HepG2 (cell line): ENCODE data around the gene BAIAP3. TPM values are rescaled to one million over a fixed set of nuclear protein-coding genes. Genes with fewer than 3 reads are reported as not detected.

Experiments
- DNMT3B ChIP-seq: conservative IDR thresholded peaks from 2 replicates; pipeline ENCODE4 v1.6.1; 2016; ENCODE audit warnings: missing biosample characterization, control low read depth
- HIVEP1 ChIP-seq: sonication (generic); formaldehyde crosslinking; IDR thresholded peaks from 2 replicates; pipeline ENCODE4 v1.4.0; 2020; ENCODE audit warnings: mild to moderate bottlenecking, missing genetic modification reagents
- HNRNPK ChIP-seq: fragments of 200-400 bp; formaldehyde crosslinking; IDR thresholded peaks from 2 replicates; pipeline ENCODE4 v1.6.1; 2018; ENCODE audit warnings: low read length, low read depth, moderate library complexity, mild to moderate bottlenecking; ENCODE audit not compliant: poor library complexity, severe bottlenecking
- HNRNPL ChIP-seq: fragments of 200-400 bp; formaldehyde crosslinking; IDR thresholded peaks from 2 replicates; pipeline ENCODE4 v1.6.1; 2017; ENCODE audit warnings: mild to moderate bottlenecking, low read depth, low read length
- ISX ChIP-seq: sonication (generic); formaldehyde crosslinking; conservative IDR thresholded peaks from 2 replicates; pipeline ENCODE4 v1.5.0; 2020; ENCODE audit warnings: missing genetic modification reagents
- JUND ChIP-seq: sonication (generic); formaldehyde crosslinking; IDR thresholded peaks from 2 replicates; pipeline ENCODE4 v1.8.0; 2022; ENCODE audit warnings: mild to moderate bottlenecking, missing genetic modification reagents
- MED1 ChIP-seq: sonication (generic); formaldehyde crosslinking; IDR thresholded peaks from 2 replicates; pipeline ENCODE4 v1.4.0; 2020; ENCODE audit warnings: missing genetic modification reagents
- PLRG1 ChIP-seq: fragments of 450-650 bp; conservative IDR thresholded peaks from 2 replicates; pipeline ENCODE4 v1.6.1; 2016
- TCF7 ChIP-seq: sonication (generic); IDR thresholded peaks from 2 replicates; pipeline ENCODE4 v1.6.1; 2016; ENCODE audit warnings: antibody characterized with exemption, low read depth
- ZBTB21 ChIP-seq: sonication (generic); formaldehyde crosslinking; IDR thresholded peaks from 2 replicates; pipeline ENCODE4 v1.4.0; 2020; ENCODE audit warnings: missing genetic modification reagents
- ZBTB38 ChIP-seq: sonication (generic); formaldehyde crosslinking; IDR thresholded peaks from 2 replicates; pipeline ENCODE4 v1.5.1; 2020; ENCODE audit warnings: mild to moderate bottlenecking, missing genetic modification reagents
- ZNF282 ChIP-seq: fragments of 450-650 bp; IDR thresholded peaks from 2 replicates; pipeline ENCODE4 v1.6.1; 2018; ENCODE audit not compliant: partially characterized antibody
- ZNF3 ChIP-seq: IDR thresholded peaks from 2 replicates; pipeline ENCODE4 v1.7.0; 2017; ENCODE audit warnings: inconsistent platforms
- ZNF33B ChIP-seq: sonication (generic); formaldehyde crosslinking; IDR thresholded peaks from 2 replicates; pipeline ENCODE4 v1.5.1; 2020; ENCODE audit warnings: mild to moderate bottlenecking, missing genetic modification reagents
- ZNF720 ChIP-seq: sonication (generic); formaldehyde crosslinking; IDR thresholded peaks from 2 replicates; pipeline ENCODE4 v1.4.0; 2020; ENCODE audit warnings: missing genetic modification reagents
- ZNF766 ChIP-seq: sonication (generic); formaldehyde crosslinking; IDR thresholded peaks from 2 replicates; pipeline ENCODE4 v1.5.0; 2020; ENCODE audit warnings: missing genetic modification reagents, borderline replicate concordance
- polyA plus RNA-seq, 8 experiments: library from polyadenylated mRNA; depleted of rRNA in 3 of 8; stranded (reverse) in 7 of 8; unstranded in 1 of 8; fragments of >200 nt; fragmentation: Illumina TruSeq in 4 of 8; extraction: Trizol in 4 of 8; gene quantifications; 2 replicates each; pipeline versions ENCODE4 v1.2.1 to v1.2.3, GENCODE V29; 2011 to 2016; ENCODE audit warnings: low read depth in 4 of 8, missing spikeins in 1 of 8, mixed read lengths in 1 of 8; ENCODE audit not compliant: insufficient read depth in 1 of 8
- total RNA-seq, 5 experiments: library from RNA; depleted of rRNA; stranded (reverse); fragments of >200 nt; fragmentation: Illumina TruSeq; extraction: Trizol; gene quantifications; 2 replicates each; pipeline ENCODE4 v1.2.3, GENCODE V29; 2016; ENCODE audit warnings: low read depth in 1 of 5
- TF ChIP-seq, protein P1 (sequence below), 2 experiments: sonication (generic) in 1 of 2; formaldehyde crosslinking in 1 of 2; IDR thresholded peaks; 2 replicates each; pipeline versions ENCODE4 v1.6.1 to v1.9.0; 2014 to 2022; ENCODE audit warnings: antibody characterized with exemption in 1 of 2, borderline replicate concordance in 1 of 2, inconsistent platforms in 1 of 2, low read depth in 1 of 2, missing genetic modification reagents in 1 of 2
- TF ChIP-seq, protein P2 (sequence below): sonication (generic); formaldehyde crosslinking; IDR thresholded peaks from 2 replicates; pipeline ENCODE4 v1.5.0; 2020; ENCODE audit warnings: missing genetic modification reagents
- TF ChIP-seq, protein P3 (sequence below): IDR thresholded peaks from 2 replicates; pipeline ENCODE4 v1.6.1; 2012; ENCODE audit warnings: low read length, improper control_type of control experiment

The BAIAP3 gene
- total and polyA plus RNA-seq, 2 of the 13 experiments (the other 11 are each of a cell fraction or from before 2014, with no cell fraction given), result 3.2 to 5.7 TPM

- TF ChIP-seq, protein P1, sequence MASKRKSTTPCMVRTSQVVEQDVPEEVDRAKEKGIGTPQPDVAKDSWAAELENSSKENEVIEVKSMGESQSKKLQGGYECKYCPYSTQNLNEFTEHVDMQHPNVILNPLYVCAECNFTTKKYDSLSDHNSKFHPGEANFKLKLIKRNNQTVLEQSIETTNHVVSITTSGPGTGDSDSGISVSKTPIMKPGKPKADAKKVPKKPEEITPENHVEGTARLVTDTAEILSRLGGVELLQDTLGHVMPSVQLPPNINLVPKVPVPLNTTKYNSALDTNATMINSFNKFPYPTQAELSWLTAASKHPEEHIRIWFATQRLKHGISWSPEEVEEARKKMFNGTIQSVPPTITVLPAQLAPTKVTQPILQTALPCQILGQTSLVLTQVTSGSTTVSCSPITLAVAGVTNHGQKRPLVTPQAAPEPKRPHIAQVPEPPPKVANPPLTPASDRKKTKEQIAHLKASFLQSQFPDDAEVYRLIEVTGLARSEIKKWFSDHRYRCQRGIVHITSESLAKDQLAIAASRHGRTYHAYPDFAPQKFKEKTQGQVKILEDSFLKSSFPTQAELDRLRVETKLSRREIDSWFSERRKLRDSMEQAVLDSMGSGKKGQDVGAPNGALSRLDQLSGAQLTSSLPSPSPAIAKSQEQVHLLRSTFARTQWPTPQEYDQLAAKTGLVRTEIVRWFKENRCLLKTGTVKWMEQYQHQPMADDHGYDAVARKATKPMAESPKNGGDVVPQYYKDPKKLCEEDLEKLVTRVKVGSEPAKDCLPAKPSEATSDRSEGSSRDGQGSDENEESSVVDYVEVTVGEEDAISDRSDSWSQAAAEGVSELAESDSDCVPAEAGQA (IDR thresholded peaks at IDR 0.05; ENCODE audit: low read depth), result no peak
- TF ChIP-seq, protein P1 (CRISPR knock-in tag; IDR thresholded peaks at IDR 0.05; ENCODE audit: borderline replicate concordance), result no peak
- TF ChIP-seq ZNF33B (CRISPR knock-in tag) (no peak), JUND (CRISPR knock-in tag) (no peak), TCF7 (no peak), DNMT3B (no peak), HNRNPL (0 out of 2 replicates have a peak, but pooled peaks have one; percentile 21), ZNF766 (no peak), ZNF3 (CRISPR knock-in tag) (no peak), HNRNPK (no peak), ZBTB21 (CRISPR knock-in tag) (no peak), MED1 (CRISPR knock-in tag) (no peak), ISX (CRISPR knock-in tag) (no peak), ZBTB38 (CRISPR knock-in tag) (no peak), PLRG1 (no peak), HIVEP1 (no peak), ZNF282 (no peak), ZNF720 (CRISPR knock-in tag) (no peak)
- TF ChIP-seq, protein P2, sequence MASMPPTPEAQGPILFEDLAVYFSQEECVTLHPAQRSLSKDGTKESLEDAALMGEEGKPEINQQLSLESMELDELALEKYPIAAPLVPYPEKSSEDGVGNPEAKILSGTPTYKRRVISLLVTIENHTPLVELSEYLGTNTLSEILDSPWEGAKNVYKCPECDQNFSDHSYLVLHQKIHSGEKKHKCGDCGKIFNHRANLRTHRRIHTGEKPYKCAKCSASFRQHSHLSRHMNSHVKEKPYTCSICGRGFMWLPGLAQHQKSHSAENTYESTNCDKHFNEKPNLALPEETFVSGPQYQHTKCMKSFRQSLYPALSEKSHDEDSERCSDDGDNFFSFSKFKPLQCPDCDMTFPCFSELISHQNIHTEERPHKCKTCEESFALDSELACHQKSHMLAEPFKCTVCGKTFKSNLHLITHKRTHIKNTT (CRISPR knock-in tag), result no peak
- TF ChIP-seq, protein P3, sequence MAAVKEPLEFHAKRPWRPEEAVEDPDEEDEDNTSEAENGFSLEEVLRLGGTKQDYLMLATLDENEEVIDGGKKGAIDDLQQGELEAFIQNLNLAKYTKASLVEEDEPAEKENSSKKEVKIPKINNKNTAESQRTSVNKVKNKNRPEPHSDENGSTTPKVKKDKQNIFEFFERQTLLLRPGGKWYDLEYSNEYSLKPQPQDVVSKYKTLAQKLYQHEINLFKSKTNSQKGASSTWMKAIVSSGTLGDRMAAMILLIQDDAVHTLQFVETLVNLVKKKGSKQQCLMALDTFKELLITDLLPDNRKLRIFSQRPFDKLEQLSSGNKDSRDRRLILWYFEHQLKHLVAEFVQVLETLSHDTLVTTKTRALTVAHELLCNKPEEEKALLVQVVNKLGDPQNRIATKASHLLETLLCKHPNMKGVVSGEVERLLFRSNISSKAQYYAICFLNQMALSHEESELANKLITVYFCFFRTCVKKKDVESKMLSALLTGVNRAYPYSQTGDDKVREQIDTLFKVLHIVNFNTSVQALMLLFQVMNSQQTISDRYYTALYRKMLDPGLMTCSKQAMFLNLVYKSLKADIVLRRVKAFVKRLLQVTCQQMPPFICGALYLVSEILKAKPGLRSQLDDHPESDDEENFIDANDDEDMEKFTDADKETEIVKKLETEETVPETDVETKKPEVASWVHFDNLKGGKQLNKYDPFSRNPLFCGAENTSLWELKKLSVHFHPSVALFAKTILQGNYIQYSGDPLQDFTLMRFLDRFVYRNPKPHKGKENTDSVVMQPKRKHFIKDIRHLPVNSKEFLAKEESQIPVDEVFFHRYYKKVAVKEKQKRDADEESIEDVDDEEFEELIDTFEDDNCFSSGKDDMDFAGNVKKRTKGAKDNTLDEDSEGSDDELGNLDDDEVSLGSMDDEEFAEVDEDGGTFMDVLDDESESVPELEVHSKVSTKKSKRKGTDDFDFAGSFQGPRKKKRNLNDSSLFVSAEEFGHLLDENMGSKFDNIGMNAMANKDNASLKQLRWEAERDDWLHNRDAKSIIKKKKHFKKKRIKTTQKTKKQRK, result no peak
Observed at GRCh38 chr16:1311738-1312466, 21.5 kb upstream of the BAIAP3 start (continued).
